ENCODE data around the gene GSK3B.
"Not testable (repeated sequence)": the region's sequence is repeated elsewhere in the genome, so short reads cannot be mapped to it uniquely, and the experiment has no call there.

GSK3B gene

GRCh38 chr3:120052677-120053076, 41.6 kb downstream of the GSK3B start:
- DNase-seq (ENCODE audit: low read depth): no peak

GRCh38 chr3:120052225-120052624, 42.0 kb downstream of the GSK3B start:
- no peak for DNase-seq (ENCODE audit: low read depth)

- not testable (repeated sequence) for DNase-seq (ENCODE audit: low read depth)
Observed at GRCh38 chr3:120051570-120051969, 42.7 kb downstream of the GSK3B start.

- DNase-seq (ENCODE audit: low read depth): no peak
Observed at GRCh38 chr3:120049881-120050539, 44.2 kb downstream of the GSK3B start.

- DNase-seq (ENCODE audit: low read depth): no peak
Observed at GRCh38 chr3:120049072-120049471, 45.2 kb downstream of the GSK3B start.

- DNase-seq (ENCODE audit: low read depth): no peak
Observed at GRCh38 chr3:120048355-120049041, 45.7 kb downstream of the GSK3B start.

GRCh38 chr3:120047686-120048085, 46.6 kb downstream of the GSK3B start:
- DNase-seq (ENCODE audit: low read depth): no peak

GRCh38 chr3:120040813-120041377, 53.4 kb downstream of the GSK3B start:
- DNase-seq (ENCODE audit: low read depth): no peak

- no peak for DNase-seq (ENCODE audit: low read depth)
Observed at GRCh38 chr3:120039642-120040610, 54.3 kb downstream of the GSK3B start.

- no peak for DNase-seq (ENCODE audit: low read depth)
Observed at GRCh38 chr3:120033596-120033995, 60.7 kb downstream of the GSK3B start.

- no peak for DNase-seq (ENCODE audit: low read depth)
Observed at GRCh38 chr3:120031561-120031960, 62.7 kb downstream of the GSK3B start.

GRCh38 chr3:120029749-120030148, 64.5 kb downstream of the GSK3B start:
- DNase-seq (ENCODE audit: low read depth): no peak

GRCh38 chr3:120028271-120029047, 65.8 kb downstream of the GSK3B start:
- DNase-seq (ENCODE audit: low read depth): no peak

GRCh38 chr3:120027226-120027625, 67.0 kb downstream of the GSK3B start:
- no peak for DNase-seq (ENCODE audit: low read depth)

GRCh38 chr3:120025520-120025919, 68.7 kb downstream of the GSK3B start:
- no peak for DNase-seq (ENCODE audit: low read depth)

GRCh38 chr3:120024103-120024502, 70.1 kb downstream of the GSK3B start:
- no peak for DNase-seq (ENCODE audit: low read depth)

GRCh38 chr3:120022729-120023128, 71.5 kb downstream of the GSK3B start:
- no peak for DNase-seq (ENCODE audit: low read depth)

- DNase-seq (ENCODE audit: low read depth): no peak
Observed at GRCh38 chr3:120021523-120021922, 72.7 kb downstream of the GSK3B start.

- DNase-seq (ENCODE audit: low read depth): no peak
Observed at GRCh38 chr3:120018299-120018698, 75.9 kb downstream of the GSK3B start.

- no peak for DNase-seq (ENCODE audit: low read depth)
Observed at GRCh38 chr3:120017692-120018091, 76.6 kb downstream of the GSK3B start.

GRCh38 chr3:120013481-120013880, 80.8 kb downstream of the GSK3B start:
- DNase-seq (ENCODE audit: low read depth): no peak

Measured in activated gamma-delta T cell treated with anti-CD3 and anti-CD28 coated beads, Interleukin-2, amount 50 U/mL, for 16 hours (primary cell).